ENCODE results near the gene GPR31. TPM values are rescaled to one million over a fixed set of nuclear protein-coding genes. Genes with fewer than 3 reads are reported as not detected.

GPR31 gene
- total RNA-seq, 1 donor from 2014 or later: not detected

GRCh38 chr6:167130008-167130677, 27.6 kb downstream of the GPR31 start:
- DNase-seq: no peak
- intact Hi-C loops (cut with DNase I): no loop called here
- H3K4me3 ChIP-seq: no peak overlapping the region
- H3K36me3 ChIP-seq: no peaks in the 10 kb centered on the region
- ATAC-seq: no peak
- H3K9me3 ChIP-seq: no peaks in the 10 kb centered on the region
- H3K4me1 ChIP-seq: no peaks in the 10 kb centered on the region
- no peak overlapping the region for H3K27ac ChIP-seq
- no peaks in the 10 kb centered on the region for H3K27me3 ChIP-seq
- TF ChIP-seq CTCF (IDR thresholded peaks at IDR 0.05): no peak

GRCh38 chr6:167129562-167129961, 28.2 kb downstream of the GPR31 start:
- H3K4me1 ChIP-seq: no peaks in the 10 kb centered on the region
- no peak for ATAC-seq
- H3K36me3 ChIP-seq: no peaks in the 10 kb centered on the region
- intact Hi-C loops (cut with DNase I): no loop called here
- no peak for TF ChIP-seq CTCF (IDR thresholded peaks at IDR 0.05)
- H3K4me3 ChIP-seq: no peak overlapping the region
- H3K9me3 ChIP-seq: no peaks in the 10 kb centered on the region
- no peak overlapping the region for H3K27ac ChIP-seq
- DNase-seq: no peak
- H3K27me3 ChIP-seq: no peaks in the 10 kb centered on the region

GRCh38 chr6:167129159-167129558, 28.6 kb downstream of the GPR31 start:
- ATAC-seq (no peak), DNase-seq (no peak)
- no peaks in the 10 kb centered on the region for H3K27me3 ChIP-seq
- H3K4me1 ChIP-seq: no peaks in the 10 kb centered on the region
- intact Hi-C loops (cut with DNase I): no loop called here
- no peak overlapping the region for H3K27ac ChIP-seq
- TF ChIP-seq CTCF (IDR thresholded peaks at IDR 0.05): no peak
- H3K4me3 ChIP-seq: no peak overlapping the region
- no peaks in the 10 kb centered on the region for H3K36me3 ChIP-seq
- H3K9me3 ChIP-seq: no peaks in the 10 kb centered on the region

GRCh38 chr6:167127785-167128531, 29.8 kb downstream of the GPR31 start:
- H3K27ac ChIP-seq: no peak overlapping the region
- no peaks in the 10 kb centered on the region for H3K9me3 ChIP-seq
- H3K4me1 ChIP-seq: no peaks in the 10 kb centered on the region
- TF ChIP-seq CTCF (IDR thresholded peaks at IDR 0.05): no peak
- intact Hi-C loops (cut with DNase I): no loop called here
- no peaks in the 10 kb centered on the region for H3K27me3 ChIP-seq
- DNase-seq (no peak), ATAC-seq (no peak)
- H3K36me3 ChIP-seq: no peaks in the 10 kb centered on the region
- no peak overlapping the region for H3K4me3 ChIP-seq

- DNase-seq (no peak), ATAC-seq (no peak)
- Histone ChIP-seq H3K4me1 (no peaks in the 10 kb centered on the region), H3K9me3 (no peaks in the 10 kb centered on the region), H3K36me3 (no peaks in the 10 kb centered on the region), H3K4me3 (no peak overlapping the region), H3K27me3 (no peaks in the 10 kb centered on the region), H3K27ac (no peak overlapping the region)
- TF ChIP-seq CTCF (IDR thresholded peaks at IDR 0.05): no peak
- intact Hi-C loops (cut with DNase I): no loop called here
Measured at GRCh38 chr6:167125855-167126349, 31.9 kb downstream of the GPR31 start.

Measured in upper lobe of right lung (tissue), 1 donor.